RWPE1 (cell line): ENCODE results near the gene ZFPM1.

Source experiments
- CTCF ChIA-PET: fragments of 350-600 bp; sonication (Branson Sonifier 250); formaldehyde crosslinking; extraction: SDS; loops from one replicate; lab custom pipeline; 2021; lab: Yijun Ruan, JAX
- POLR2A ChIA-PET: fragments of 400-600 bp; formaldehyde crosslinking; extraction: SDS; loops from one replicate; lab custom pipeline; 2020; ENCODE audit warnings: antibody characterized with exemption; ENCODE audit not compliant: low non-redundant PET; lab: Yijun Ruan, JAX
- DNase-seq: peaks from one replicate; pipeline ENCODE4 v3.0.0; 2012; ENCODE audit warnings: low spot score
- H3K27ac ChIP-seq: fragments of 450-650 bp; 2 replicates; pipeline ENCODE4 v1.5.1; 2017
- TF ChIP-seq, protein P1 (sequence below): fragments of 450-650 bp; conservative IDR thresholded peaks from 2 replicates; pipeline ENCODE4 v1.5.1; 2017; ENCODE audit warnings: low read depth, mild to moderate bottlenecking

ZFPM1 gene

DNA sequence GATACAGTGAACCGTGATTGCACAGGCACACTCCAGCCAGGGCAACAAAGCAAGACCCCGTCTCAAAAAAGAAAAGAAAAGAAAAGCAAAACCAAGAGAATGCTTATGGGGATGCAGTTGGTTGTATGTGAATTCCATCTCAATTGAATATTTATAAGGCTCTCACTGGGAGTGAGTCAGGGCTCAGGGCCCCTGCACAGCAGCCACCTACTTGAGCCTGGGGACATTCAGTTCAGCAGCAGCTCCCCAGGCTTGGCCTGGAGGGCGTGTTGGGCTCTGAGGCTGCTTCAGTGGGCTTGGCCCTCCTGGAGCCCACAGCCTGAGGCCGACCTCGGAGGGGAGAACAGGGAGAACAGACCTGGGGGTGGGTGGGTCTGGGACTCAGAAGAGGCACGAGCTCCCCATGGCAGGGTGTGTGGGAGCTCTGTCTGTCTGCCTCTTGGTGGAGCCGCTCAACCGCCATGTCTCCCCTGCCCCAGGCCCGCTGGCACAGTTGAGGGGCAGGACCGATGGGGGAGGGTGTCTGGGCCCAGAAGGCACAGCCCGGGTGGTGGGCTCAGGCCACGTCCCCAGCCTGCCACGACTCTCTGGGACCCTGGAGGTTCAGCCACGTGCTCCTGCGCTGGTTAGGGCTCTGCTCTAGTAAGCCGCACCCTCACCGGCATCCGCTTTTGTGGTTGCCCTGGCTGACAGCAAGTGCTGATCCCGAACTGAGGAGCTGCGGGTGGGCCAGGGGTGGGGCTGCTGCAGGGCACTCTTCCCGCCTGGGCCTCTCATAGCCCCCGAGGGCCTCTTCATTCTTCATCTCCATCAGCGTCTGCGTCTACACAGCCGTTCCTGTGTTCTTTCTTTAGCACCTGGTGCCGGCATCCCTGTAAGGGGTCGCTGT, 24.8 kb downstream of the ZFPM1 start:
- no peak overlapping the region for H3K27ac ChIP-seq
- POLR2A ChIA-PET = no interaction called here
- DNase-seq = no peak

DNA sequence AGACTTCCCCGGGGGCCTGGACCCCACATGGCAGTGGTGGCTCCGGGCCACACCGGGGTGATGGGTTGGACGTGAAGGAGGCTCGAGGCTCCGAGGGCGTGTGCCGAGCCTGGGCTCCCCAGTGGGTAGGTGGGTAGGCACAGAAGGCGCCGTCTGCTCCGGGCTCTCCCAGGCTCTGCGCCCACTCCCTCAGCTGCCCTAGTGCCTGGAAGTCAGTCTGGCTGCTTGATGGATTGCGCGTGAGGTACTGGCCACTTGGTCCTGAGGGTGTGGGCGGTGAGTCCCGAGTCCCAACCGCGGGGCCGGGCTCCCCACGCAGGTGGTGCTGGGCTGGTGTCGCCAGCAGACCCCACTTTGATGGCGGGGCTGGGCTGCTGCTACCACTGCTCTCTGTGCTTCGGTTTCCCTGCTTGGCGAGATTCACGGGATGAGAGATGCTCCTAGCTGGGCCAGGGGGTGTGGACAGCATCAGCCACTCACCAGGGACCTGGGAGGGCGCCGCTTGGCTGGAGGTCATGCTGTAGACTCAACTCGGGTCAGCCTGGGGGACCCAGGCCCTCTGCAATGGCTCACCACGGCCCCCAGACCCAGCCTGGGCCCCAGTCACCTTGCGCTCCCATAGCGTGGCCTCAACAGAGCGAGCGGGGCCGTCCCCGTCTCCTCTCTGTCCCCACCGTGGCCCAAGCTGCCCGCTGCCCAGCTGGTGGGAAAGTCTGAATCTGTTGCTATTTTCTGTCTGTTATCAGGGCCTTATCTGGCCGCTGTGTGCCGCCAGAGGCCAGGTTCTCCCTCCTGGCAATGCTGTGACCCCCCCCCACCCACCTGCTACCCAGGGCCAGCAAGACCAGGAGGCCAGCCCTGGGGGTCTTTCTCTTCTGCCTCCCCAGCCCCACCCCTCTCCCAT, 26.1 kb downstream of the ZFPM1 start:
- no peak overlapping the region for H3K27ac ChIP-seq
- POLR2A ChIA-PET = no interaction called here
- TF ChIP-seq, protein P1, sequence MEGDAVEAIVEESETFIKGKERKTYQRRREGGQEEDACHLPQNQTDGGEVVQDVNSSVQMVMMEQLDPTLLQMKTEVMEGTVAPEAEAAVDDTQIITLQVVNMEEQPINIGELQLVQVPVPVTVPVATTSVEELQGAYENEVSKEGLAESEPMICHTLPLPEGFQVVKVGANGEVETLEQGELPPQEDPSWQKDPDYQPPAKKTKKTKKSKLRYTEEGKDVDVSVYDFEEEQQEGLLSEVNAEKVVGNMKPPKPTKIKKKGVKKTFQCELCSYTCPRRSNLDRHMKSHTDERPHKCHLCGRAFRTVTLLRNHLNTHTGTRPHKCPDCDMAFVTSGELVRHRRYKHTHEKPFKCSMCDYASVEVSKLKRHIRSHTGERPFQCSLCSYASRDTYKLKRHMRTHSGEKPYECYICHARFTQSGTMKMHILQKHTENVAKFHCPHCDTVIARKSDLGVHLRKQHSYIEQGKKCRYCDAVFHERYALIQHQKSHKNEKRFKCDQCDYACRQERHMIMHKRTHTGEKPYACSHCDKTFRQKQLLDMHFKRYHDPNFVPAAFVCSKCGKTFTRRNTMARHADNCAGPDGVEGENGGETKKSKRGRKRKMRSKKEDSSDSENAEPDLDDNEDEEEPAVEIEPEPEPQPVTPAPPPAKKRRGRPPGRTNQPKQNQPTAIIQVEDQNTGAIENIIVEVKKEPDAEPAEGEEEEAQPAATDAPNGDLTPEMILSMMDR = no peak
- DNase-seq = no peak
- CTCF ChIA-PET = no interaction called here

More for the DNA sequence above, 24.8 kb downstream of the ZFPM1 start:
- CTCF ChIA-PET = interaction anchor here (0.6 kb wide), 1 partner anchor 41 kb away, joined by 3 read pairs; no protein-coding TSS in a partner anchor
- TF ChIP-seq, protein P1 = no peak

DNA sequence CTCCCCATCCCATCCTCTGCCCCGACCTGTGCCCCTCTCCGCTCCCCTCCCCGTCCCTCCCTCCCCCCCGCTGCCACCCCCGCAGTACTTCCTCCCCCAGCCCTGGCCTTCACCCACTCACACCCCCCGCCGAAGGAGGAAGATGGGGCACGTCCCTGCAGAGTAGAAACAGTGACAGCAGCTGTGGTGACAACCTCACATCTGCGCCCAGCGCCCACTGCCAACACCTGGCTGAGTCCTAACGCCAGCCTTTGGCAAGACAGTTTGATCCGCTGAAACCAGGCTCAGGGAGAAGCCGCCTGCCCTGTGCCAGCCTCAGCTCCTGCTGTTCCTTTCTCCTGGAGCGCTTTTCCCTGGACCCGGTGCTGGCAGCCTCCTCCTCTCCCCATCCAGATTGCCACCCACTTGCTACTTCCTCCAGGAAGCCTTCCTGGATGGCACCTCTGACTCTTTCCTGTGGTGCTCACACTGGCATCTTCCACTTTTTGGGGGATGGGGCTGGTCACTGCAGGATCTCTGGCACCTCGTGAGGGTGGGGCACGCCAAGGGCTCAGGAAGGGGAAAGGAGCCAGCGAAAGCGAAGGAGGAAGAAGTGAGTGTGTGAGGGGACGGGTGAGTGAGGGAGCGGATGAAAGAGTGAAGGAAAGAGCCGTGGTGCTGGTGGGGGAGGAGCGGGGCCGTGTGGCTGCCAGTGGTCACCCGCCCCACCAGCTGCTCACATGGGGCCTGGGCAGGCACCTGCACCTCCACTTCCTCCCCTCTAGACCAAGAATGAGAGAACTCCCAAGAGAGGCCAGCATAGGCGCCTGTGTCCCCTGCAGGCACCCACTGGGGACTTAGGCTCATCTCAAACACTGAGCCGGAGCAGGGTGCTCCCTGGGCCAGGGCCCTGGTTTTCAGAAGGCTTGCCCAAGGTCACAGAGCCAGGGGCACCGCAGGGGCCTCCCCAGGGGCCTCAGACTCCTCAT, 27.0 kb downstream of the ZFPM1 start:
- H3K27ac ChIP-seq = no peak overlapping the region
- ChIA-PET POLR2A (no interaction called here), CTCF (no interaction called here)
- DNase-seq = no peak
- TF ChIP-seq, protein P1 = no peak

DNA sequence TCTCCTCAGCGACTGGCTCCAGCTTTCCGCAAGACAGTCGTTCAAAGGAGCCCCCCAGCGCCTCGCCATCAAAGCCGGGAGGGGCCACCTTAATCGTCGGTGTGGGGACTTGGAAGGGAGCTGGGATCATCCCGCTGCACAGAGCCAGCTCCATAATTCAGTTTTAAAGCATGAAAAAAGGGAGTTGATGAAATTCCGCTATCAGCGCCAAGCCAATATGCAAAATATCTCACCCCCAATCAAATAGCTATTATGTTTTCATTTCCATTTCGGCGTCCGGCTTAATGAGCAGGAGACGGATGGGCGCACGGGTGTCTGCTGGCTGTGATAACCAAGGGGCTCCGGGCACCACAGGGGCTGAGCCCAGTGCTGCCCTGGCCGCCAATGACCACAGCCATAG, 27.7 kb downstream of the ZFPM1 start:
- H3K27ac ChIP-seq = no peak overlapping the region
- POLR2A ChIA-PET = no interaction called here
- DNase-seq = no peak
- CTCF ChIA-PET = no interaction called here
- TF ChIP-seq, protein P1 = no peak

DNA sequence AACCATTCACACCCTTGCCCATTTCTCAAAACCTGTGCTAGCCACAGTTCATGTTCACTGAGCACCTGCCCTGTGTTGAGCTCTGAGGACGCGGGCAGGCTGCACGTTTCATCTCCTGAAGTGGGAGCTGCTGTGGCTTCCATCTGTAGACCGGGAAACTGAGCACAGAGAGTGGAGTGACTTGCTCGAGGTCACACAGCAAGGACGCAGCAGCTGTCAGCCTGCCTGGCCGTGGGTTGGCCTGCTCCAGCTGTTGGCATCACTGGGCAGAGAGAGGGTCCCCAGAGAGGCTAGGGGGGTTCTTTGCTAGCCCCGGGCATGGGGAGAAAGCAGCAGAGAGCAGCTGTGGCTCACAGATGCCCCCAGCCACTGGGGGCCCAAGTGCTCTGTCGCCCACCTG, 28.8 kb downstream of the ZFPM1 start:
- CTCF ChIA-PET = no interaction called here
- POLR2A ChIA-PET = no interaction called here
- H3K27ac ChIP-seq = no peak overlapping the region
- TF ChIP-seq, protein P1 = no peak
- DNase-seq = no peak
